GM21529 (cell line): Measurements from ENCODE around the gene MREG.
A peak's percentile ranks its signal among the peaks of the same experiment; 100 is the strongest.
"Not testable (repeated sequence)": the region's sequence is repeated elsewhere in the genome, so short reads cannot be mapped to it uniquely, and the experiment has no call there.

Experiments
- ATAC-seq: cut with Tn5 transposase; IDR thresholded peaks from one replicate; pipeline ENCODE4 v1.9.1; 2021; ENCODE audit not compliant: unreplicated experiment

The MREG gene

DNA sequence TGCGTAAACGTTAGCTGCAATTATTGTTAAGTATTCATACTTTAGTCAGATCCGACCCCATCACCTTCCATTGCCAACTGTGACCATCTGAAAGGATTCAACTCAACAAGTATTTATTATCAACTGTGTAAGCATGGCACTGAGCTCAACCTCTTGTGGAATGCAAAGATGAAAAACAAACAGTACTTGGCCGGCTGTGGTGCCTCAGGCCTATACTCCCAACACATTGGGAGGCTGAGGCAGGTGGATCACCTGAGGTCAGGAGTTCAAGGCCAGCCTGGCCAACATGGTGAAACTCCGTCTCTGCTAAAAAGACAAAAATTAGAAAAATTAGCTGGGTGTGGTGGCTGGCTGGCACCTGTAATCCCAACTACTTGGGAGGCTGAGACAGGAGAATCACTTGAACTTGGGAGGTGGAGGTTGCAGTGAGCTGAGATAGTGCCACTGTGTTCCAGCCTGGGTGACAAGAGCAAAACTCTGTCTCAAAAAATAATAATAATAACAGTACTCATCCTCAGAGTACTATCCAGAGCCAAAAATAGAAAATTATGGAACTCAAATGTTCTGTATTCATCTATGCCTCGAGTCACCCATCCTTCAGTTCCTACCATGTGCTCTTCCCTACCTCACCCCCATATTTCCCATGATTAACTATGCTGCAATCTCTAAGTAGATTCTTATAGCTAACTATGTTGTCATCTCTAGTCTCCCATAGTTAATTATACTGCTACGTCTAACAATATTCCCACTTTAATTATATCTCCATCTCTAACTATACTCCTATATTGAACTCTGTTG is 8.6 kb upstream of the MREG start:
- ATAC-seq: no peak

DNA sequence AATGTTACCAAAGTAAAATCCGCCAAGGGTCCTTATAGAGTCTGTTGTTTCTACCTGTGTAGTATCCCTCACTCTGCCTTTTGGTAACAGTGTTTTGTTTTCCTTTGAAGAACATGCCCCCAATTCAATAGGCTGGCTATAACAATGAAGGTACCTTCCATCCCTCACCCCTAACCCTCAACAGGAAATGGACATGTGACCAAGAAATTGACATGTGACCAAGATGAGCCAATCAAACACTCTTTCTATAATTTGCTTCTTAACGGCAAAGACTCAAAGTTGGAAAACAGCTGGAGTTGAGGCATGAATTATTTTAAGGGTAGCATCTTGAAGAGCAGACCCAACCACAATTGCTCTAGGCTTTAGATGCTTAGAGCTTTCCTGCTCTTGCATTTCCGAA is 5.4 kb upstream of the MREG start:
- ATAC-seq: no peak

DNA sequence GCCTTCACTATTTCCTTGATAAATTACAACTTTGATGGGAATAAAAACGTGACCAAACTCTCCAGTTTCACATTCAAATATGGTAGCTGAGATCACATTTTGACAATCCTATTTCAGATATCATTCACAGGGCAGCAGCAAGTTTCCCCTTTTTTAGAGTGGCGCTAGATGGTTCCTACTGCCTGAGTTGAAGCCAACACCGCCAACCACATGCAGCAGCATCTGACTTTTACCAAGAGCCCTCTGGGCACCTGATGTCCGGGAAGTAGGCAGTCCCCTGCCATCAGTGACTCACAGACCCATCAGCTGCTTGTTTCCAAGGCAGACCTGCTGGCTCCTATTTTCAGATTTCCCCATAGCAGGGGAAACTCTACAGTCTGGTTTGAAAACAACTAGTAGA is 4.0 kb upstream of the MREG start:
- ATAC-seq: peak; percentile 34

DNA sequence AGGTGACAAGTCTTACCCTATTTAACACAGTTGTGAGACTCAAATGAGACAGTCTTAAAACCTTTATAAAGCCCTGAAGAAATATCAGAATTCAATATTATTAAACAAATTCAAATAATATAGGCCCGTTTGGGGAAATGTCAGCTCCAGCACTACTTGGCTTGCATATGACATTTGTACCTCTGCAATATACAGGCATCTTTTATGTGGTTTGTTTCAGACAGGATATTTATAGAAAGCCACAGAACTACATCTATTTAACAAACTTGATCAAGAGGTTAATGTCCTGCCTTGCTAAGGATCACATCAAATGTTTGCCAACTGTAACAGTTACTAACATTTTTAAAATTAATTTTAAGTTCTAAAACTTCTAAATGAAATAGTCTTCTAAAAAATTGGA is 3.2 kb upstream of the MREG start:
- no peak for ATAC-seq

DNA sequence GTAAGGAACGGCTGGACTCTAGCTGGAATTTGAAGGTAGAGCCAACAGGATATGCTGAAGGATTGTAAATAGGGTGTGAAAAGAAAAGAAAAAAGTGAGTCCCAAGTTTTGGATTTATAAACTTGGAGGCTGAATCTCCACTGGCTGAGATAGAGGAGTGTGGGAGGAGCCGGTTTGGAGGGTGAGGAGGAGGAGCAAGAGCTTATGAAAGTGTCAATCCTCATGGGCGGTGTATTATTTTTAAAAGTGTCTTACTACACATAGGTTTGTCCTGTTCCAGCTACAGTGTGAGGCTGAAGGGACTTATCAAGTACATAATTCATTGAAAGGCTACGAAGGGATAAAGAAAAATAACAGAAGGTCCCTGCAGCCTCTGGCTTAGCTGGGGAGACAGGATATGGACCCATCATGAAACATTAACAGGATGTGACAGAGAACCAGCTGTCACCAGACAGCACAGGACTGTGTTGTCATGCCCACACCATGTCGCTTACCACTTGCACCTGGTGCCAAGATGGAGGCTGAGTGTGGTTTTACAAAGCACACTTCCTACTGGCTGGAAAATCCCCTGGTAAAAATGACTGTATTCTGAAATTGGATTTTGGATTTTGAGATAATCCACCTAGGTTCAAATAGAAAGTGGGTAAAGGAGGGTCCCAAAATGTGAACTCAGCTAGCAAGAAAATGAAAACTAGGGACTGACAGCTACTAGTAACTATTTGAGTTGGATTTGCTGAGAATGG is 2.5 kb upstream of the MREG start:
- peak; percentile 81 for ATAC-seq

DNA sequence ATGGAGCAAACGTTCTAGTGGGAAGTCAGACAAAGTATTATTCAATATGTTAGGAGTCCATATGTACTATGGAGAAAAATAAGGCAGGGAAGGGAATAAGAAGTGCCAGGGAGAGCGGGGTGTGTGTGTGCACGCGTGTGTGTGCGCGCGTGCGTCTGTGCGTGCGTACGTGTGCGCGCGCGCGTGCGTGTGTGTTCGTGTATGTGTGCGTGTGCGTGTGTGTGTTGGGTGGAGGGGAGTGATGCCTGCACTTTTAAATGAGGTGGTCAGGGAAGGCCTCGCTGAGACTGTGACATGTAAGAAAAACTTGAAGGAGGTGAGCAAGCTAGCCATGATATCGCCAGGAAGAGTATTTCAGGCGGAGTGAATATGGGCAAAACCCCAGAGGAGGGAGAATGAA is 1.6 kb upstream of the MREG start:
- ATAC-seq: no peak

DNA sequence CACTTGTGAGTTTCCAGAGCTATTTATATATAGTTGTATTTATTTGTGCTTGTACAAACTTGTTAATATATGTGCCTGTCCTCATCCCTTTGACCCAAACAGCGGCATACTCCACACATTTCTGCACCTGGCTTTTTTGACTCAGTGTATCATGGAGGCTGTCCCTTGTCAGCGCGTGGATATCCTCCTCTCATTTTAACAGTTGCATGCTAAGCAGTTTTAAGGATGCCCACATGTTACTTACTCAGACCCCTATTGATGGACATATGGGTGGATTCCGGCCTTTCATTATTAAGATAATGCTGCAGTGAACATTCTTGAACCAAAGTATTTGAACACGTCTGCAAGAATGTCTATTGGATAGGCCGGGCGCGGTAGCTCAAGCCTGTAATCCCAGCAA is 655 bp upstream of the MREG start:
- ATAC-seq: no peak

DNA sequence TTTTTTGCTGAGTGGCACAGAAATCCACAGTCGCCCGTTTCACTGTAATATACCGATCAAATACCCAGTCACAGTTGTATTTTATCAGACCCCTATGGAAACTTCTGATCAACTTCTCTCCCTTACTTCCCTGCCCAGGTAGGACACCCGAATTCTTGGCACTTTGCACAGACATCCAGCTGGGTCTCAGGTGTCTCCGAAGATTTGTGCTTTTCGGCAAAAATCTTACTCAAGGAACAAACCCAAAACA is 596 bp downstream of the MREG start:
- no peak for ATAC-seq

DNA sequence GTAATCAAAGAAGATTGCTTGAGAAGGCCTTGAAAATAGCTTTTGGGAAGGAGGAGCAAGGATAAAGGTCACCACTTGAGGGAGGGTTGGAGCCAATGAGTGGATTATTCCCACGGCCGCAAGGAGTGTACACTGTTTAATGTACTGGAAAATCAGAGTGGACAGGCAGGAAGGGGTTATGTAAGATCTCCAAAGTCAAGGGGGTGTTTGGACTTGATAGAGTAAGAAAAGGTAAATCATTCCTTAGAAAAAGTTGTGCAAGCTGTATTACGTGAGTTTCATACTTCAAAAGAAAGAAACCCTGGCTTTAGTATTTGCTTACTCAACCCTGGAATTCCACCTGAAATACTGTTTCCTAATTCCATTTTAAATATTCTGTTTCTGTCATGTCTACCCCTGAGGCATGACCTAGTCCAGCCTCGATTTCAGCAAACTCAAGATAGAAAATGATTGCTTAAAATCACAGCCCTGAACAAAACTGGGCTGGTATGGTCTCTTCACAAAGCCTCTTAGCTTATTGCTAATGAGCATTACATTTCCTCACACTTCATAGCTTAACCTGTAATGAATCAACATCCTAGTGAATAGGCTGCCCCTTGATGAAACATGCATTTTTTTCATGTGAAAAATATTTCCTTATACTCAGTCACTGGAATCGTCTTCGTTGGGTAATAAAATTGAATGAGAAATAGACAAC is 1.1 kb downstream of the MREG start:
- no peak for ATAC-seq

DNA sequence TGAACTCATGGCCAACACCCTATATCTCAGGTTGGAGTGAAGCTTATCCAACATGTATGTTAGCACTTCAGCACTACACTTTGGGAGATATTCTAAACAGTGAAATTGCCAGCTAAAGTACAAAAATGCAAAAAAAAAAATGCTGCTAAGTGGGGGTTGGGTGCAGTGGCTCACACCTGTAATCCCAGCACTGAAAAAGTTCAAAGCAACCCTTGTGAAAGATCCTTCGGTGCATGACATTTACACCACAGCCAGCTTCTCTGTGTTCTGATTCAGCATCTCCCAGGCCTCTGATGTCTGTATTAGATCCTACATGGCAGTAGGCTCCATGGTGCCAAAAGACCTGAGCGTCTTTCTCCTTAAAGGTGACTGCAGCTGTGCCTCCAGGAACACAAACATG is 4.1 kb downstream of the MREG start:
- not testable (repeated sequence) for ATAC-seq

DNA sequence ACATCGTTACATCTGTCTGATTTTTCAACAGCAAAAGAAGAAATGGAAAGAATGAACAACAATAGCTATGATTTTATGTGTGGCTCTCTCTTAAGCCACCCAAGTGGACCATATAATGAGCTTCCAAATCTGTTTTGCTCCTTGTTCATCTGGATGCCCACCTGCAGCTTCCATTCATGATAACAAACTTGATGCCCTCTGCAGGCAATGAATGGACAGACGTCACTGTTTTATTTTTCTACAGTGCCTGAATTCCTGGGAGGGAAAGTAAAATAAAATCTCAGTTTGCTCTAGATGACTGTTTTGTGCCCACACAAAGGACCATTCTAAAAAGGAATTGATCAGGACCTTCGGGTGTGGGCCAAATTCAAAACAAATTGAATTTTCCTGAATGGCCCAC is 5.0 kb downstream of the MREG start:
- no peak for ATAC-seq

DNA sequence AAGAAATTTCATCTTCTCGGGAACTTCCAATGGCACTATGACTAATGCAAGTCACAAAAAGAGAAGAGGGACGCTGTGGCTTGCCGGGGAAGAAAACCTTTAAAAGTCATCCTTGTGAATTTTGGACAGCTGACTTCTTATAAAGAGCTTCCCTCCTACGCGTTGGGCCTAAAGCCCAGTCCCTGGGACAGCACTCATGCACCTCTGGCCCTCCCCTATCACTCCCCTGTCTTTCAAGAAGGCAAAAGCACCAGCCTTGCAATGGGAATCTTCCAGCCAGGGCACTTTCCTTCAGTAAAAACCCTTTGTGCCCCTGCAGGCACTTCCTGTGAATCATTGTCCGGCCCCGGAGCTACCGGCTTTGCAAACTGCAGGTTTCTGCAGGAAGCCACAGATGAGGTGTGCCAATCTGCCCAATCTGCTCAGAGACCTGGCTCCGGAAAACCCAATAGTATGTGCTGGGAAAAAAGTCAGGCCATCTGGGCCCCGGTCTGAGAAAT is 7.1 kb downstream of the MREG start:
- ATAC-seq: peak; percentile 39

DNA sequence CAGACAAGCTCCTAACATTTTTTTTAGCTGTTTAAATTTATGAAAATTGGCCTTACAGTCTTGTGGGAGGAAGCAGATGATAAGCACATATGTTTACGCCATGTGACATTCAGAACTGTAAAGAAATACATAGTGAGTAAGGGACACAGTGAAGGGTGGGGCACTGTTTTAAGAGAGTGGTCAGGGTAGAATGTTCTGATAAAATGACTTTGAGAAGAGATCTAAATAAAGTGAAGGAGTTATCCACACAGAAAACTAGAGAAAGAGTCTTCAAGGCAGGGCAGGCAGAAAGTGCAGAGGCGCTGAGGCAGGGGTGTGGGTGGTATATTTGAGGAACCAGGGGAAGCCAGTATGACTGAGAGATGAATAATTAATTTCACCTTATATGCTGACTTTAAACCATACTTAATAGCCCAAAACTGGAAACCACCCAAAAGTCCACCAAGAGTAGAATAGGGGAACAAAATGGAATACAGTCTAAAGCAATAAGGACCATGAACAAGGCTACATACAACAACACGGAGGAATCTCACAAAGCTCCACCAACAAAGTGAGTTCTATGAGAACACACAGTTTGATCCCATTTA is 8.6 kb downstream of the MREG start:
- peak; percentile 24 for ATAC-seq

DNA sequence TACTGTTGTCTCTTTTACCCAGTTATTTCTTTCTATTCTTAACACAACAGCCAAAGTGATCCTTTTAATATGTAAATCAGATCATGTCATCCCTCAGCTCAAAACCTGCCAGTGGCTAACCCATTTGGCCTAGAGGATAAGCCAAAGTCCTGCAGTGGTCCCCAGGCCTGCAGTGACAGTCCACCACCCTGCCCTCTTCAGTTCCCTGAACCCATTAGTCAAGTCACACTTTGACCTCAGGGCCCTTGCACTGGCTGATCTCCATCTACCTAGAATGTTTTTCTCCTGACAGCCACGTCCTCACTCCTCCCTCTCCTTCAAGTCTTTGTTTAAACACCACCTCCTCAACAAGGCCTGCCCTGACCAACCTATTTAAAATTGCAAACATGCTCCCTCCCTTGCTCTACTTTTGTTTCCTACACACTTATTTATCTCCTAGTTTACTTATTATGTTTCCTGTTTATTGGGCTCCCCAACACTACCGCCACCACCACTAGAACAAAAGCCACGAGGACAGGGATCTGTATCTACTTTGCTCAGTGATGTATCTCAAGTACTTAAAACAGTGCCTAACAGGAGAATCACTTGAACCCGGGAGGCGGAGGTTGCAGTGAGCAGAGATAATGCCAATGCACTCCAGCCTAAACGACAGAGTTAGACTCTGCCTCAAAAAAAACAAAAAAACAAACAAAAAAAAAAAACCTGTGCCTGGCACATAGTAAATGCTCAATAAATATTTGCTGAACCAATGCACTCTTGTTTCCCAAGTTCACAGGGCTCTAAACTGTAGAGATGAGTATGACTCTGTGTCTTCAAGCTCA is 9.3 kb downstream of the MREG start:
- no peak for ATAC-seq

DNA sequence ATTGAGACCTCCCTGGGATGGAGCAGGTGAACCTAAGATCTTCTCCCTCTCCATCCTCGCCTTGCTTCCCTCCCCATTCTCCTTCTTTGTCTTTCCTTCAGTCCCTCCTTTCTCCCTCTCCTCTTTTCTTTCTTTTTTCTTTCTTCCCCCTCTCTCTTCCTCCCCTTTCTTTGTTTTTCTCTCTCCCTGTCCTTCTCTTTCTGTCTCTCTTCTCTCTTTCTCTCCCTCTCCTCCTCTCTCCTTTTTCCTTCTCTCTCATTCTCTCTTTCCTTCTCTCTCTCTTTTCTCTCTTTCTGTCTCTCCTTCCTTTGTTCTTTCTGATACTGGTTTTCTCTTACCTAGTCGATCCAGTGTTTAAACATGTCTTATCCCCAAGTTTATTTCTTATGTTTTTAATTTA is 10.7 kb downstream of the MREG start:
- ATAC-seq: no peak

DNA sequence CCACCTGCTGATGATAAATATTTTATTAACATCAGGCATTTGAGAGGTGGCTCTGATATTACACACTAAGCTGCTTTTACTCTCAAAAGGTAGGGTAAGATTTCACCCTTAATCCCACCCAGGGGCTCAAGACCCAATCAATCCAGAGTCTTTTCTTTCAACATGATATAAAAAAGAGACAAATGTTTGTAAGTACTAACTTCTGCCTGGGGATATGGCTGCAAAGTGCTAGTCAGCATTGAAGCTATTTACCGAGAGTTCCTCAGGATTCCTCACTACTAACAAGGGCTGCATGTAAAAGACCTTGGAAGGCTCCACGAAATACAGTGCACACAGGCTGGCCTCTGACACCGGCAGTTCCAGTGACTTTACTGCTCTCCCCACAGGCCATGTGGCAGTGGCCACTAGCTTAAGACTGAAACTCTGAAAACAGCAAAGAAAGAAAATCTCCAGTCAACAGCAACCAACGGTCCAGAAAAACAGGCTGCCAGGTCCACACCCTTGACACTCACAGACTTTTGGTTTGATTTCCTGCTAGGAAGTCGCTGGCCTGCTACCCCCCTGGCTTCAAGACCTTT is 11.2 kb downstream of the MREG start:
- no peak for ATAC-seq

DNA sequence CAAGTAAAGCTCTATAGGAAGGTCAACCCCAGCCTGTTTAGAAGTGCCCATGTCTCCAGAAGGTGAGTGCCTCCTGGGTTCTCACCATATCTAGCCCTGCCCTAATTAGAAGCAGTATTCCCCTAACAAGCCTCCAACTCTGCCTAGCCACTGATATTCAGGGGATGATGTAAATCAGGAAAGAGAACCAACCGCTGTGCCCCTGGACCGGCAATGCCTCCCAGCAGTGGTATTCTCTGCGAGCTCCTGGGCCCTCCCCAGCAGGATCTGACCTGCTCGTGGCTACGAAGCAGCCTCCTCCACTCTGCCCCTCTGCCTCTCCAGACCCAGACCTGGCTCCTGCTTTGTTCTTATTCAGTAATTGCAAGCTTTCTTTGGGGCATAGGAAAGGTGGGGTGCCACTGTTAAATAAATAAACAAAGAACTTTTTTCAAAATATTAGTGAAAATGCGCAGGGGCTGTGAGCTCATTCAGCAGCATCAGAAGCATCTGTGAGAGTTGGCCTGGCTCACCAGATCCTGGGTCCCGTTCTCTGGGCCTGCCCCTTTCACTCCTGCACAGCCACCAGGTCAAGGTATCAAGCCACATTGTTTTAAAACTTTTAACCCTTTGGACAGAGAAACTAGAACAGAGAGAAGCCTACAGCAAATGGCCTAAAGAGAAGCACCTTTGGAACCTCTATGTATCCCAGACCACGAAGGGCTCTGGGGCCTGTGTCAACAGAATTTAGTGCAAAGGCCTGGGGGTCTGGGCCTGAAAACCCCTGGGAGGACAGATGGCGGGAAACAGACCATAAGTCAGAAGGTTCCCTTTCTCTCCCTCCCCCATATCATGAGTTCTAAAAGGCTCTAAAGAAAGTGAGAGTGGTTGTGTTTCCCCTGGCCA is 11.9 kb downstream of the MREG start:
- ATAC-seq: no peak

DNA sequence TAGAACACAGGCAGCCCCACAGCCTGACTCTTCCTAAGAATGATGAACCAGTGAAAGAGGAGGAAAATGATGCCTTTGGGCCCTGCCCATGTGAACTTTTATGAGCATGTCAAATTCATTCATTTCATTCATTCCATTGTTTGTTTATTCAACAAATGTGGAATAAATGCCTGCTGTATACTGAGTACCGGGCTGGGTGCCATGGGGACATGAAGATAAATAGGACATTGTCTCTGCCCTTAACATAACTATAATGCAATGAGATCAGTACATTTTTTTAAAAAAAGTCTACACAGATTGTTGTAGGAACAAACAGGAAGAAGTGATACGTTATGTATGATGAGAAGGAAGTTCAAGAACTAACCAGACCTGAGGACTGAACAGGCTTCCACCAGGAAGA is 14.7 kb downstream of the MREG start:
- no peak for ATAC-seq

DNA sequence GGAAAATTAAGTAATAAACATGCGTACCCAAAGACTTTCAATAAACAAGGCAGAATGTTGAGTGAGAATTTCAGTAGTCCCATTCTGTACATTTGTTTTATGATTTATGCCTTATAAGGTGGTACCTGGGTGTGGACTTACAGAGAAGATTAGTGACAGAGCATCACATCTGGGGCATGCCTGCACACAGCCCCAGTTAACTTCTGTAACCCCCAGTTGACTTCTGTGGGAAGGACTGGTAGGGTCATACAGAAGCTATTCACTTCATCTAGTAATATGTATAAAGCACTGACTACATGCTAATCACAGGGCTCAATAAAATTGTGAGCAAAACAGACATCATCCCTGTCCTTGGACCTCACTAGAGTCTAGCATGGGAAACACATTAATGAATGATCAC is 16.1 kb downstream of the MREG start:
- no peak for ATAC-seq

DNA sequence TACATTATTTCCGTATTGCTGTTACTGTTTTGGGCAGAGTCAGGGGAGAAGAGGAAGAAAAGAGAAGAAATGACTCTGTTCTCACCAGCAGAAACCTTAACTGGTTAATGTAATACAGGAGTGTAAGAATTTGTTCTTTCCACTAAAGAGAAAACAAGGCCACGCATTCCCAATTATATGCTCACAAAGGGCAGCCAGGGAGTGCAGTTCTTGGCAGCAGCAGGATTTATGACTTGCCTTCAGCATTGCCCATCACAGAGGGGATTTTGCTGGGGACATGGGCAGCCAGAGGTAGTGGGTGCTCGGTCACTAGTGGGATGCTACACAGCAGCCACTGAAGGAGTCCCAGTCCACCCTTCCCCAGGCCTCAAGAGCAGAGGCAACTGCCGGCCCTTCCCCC is 18.4 kb downstream of the MREG start:
- no peak for ATAC-seq
